Smooth muscle cell (in vitro differentiated cells): ENCODE results near the gene ZEB2. TPM values are rescaled to one million over a fixed set of nuclear protein-coding genes. Genes with fewer than 3 reads are reported as not detected.

Experiments
- DNase-seq: peaks from one replicate; lab custom pipeline; 2025; ENCODE audit not compliant: unreplicated experiment; lab: John Stamatoyannopoulos, UW
- H2AFZ ChIP-seq: fragments of 200-600 bp; sonication (generic); 2 replicates; pipeline ENCODE4 v1.6.0; 2016; ENCODE audit warnings: antibody characterized with exemption, low read depth, mild to moderate bottlenecking
- H3F3A ChIP-seq: fragments of 200-600 bp; sonication (generic); 2 replicates; pipeline ENCODE4 v1.6.0; 2017; ENCODE audit warnings: antibody characterized with exemption, low read depth
- H3K27ac ChIP-seq: fragments of 200-600 bp; sonication (generic); 2 replicates; pipeline ENCODE4 v1.5.1; 2016; ENCODE audit warnings: low read depth, mild to moderate bottlenecking
- H3K27me3 ChIP-seq: fragments of 200-600 bp; sonication (generic); 2 replicates; pipeline ENCODE4 v1.6.1; 2016; ENCODE audit warnings: low read depth, mild to moderate bottlenecking
- H3K36me3 ChIP-seq: fragments of 200-600 bp; sonication (generic); 2 replicates; pipeline ENCODE4 v1.5.1; 2016; ENCODE audit warnings: low read depth
- H3K4me1 ChIP-seq: fragments of 200-600 bp; sonication (generic); 2 replicates; pipeline ENCODE4 v1.5.1; 2016; ENCODE audit warnings: low read depth
- H3K4me2 ChIP-seq: fragments of 200-600 bp; sonication (generic); 2 replicates; pipeline ENCODE4 v1.6.0; 2016; ENCODE audit warnings: mild to moderate bottlenecking
- H3K4me3 ChIP-seq: fragments of 200-600 bp; sonication (generic); 2 replicates; pipeline ENCODE4 v1.5.1; 2016; ENCODE audit warnings: mild to moderate bottlenecking
- H3K79me2 ChIP-seq: fragments of 200-600 bp; sonication (generic); 2 replicates; pipeline ENCODE4 v1.6.0; 2016; ENCODE audit warnings: low read depth, mild to moderate bottlenecking
- H3K9ac ChIP-seq: fragments of 200-600 bp; sonication (generic); 2 replicates; pipeline ENCODE4 v1.6.0; 2016; ENCODE audit warnings: low read depth
- H3K9me3 ChIP-seq: fragments of 200-600 bp; sonication (generic); replicated peaks from 2 replicates; pipeline ENCODE4 v1.5.1; 2016; ENCODE audit warnings: low read depth
- H4K20me1 ChIP-seq: fragments of 200-600 bp; sonication (generic); 2 replicates; pipeline ENCODE4 v1.6.0; 2016; ENCODE audit warnings: low read depth
- CTCF ChIP-seq: fragments of 200-600 bp; sonication (generic); IDR thresholded peaks from 2 replicates; pipeline ENCODE4 v1.5.1; 2017; ENCODE audit warnings: borderline replicate concordance, mild to moderate bottlenecking, antibody characterized with exemption; ENCODE audit not compliant: insufficient read depth, poor library complexity, severe bottlenecking
- WGBS: methylation state at CpG from one replicate; pipeline ENCODE4 v1.1.7; 2016; ENCODE audit warnings: low lambda C conversion rate; 5-methylcytosine and 5-hydroxymethylcytosine counted together
- polyA plus RNA-seq: library from polyadenylated mRNA; unstranded; fragments of >200 nt; fragmentation: Nextera tagmentation; extraction: Ambion mirVana; gene quantifications from 2 replicates; pipeline ENCODE4 v1.2.1, GENCODE V29; 2016
- total RNA-seq: library from RNA; depleted of rRNA; stranded (reverse); fragments of >200 nt; gene quantifications from 2 replicates; pipeline ENCODE4 v1.2.3, GENCODE V29; 2014

The ZEB2 gene
- total and polyA plus RNA-seq, 2 experiments from 2014 or later: 67.5 to 148 TPM

- Histone ChIP-seq H3K9ac (no peak overlapping the region), H3K27me3 (no peaks in the 10 kb centered on the region), H3K79me2 (peaks cover 78% of the 10 kb centered on the region), H3F3A (peaks cover 42% of the 10 kb centered on the region), H3K4me2 (no peak overlapping the region), H3K4me1 (no peaks in the 10 kb centered on the region), H3K4me3 (no peak overlapping the region), H3K36me3 (no peaks in the 10 kb centered on the region), H2AFZ (no peak overlapping the region), H3K27ac (no peak overlapping the region), H3K9me3 (no peaks in the 10 kb centered on the region), H4K20me1 (peaks cover 19% of the 10 kb centered on the region)
- no peak for TF ChIP-seq CTCF
- DNase-seq: no peak
These were observed 110.7 kb downstream of the ZEB2 start for GRCh38 chr2:144409241-144409640.

GRCh38 chr2:144407262-144407661, 112.7 kb downstream of the ZEB2 start:
- Histone ChIP-seq H3K4me3 (no peak overlapping the region), H3K27me3 (no peaks in the 10 kb centered on the region), H3K4me2 (no peak overlapping the region), H3K4me1 (no peaks in the 10 kb centered on the region), H4K20me1 (peaks cover 19% of the 10 kb centered on the region), H3F3A (peaks cover 46% of the 10 kb centered on the region), H3K9me3 (no peaks in the 10 kb centered on the region), H3K9ac (no peak overlapping the region), H3K27ac (peak overlapping the region; percentile 5), H3K79me2 (peaks cover 60% of the 10 kb centered on the region), H2AFZ (no peak overlapping the region), H3K36me3 (no peaks in the 10 kb centered on the region)
- TF ChIP-seq CTCF: no peak
- no peak for DNase-seq

- TF ChIP-seq CTCF: no peak
- peak overlapping the region; percentile 45 for H3K27ac ChIP-seq
These were observed 113.7 kb downstream of the ZEB2 start for GRCh38 chr2:144405982-144406788.

GRCh38 chr2:144405321-144405720, 114.6 kb downstream of the ZEB2 start:
- peaks cover 19% of the 10 kb centered on the region for H4K20me1 ChIP-seq
- WGBS: 55% methylated on average over 2 of the region's 2 CpGs
- no peak overlapping the region for H3K4me3 ChIP-seq
- TF ChIP-seq CTCF: no peak
- no peak overlapping the region for H3K4me2 ChIP-seq
- H3K27me3 ChIP-seq: no peaks in the 10 kb centered on the region
- no peak for DNase-seq
- H3K27ac ChIP-seq: peak overlapping the region; percentile 45
- peaks cover 47% of the 10 kb centered on the region for H3K79me2 ChIP-seq
- no peaks in the 10 kb centered on the region for H3K9me3 ChIP-seq
- H3F3A ChIP-seq: peaks cover 53% of the 10 kb centered on the region
- peaks cover 15% of the 10 kb centered on the region for H3K36me3 ChIP-seq
- H2AFZ ChIP-seq: no peak overlapping the region
- no peak overlapping the region for H3K9ac ChIP-seq
- H3K4me1 ChIP-seq: no peaks in the 10 kb centered on the region

More at GRCh38 chr2:144405982-144406788, 113.7 kb downstream of the ZEB2 start:
- no peak for DNase-seq
- H3K79me2 ChIP-seq: peaks cover 52% of the 10 kb centered on the region
- H4K20me1 ChIP-seq: peaks cover 19% of the 10 kb centered on the region
- 79% methylated on average over 5 of the region's 5 CpGs for WGBS
- no peak overlapping the region for H3K4me3 ChIP-seq
- H3K9me3 ChIP-seq: no peaks in the 10 kb centered on the region
- no peak overlapping the region for H3K4me2 ChIP-seq
- peaks cover 51% of the 10 kb centered on the region for H3F3A ChIP-seq
- H3K4me1 ChIP-seq: no peaks in the 10 kb centered on the region
- no peak overlapping the region for H2AFZ ChIP-seq
- no peaks in the 10 kb centered on the region for H3K27me3 ChIP-seq
- peaks cover 6% of the 10 kb centered on the region for H3K36me3 ChIP-seq
- H3K9ac ChIP-seq: no peak overlapping the region
